HG03064 (cell line): ENCODE data around the gene GRWD1.

Source experiments
- ATAC-seq: cut with Tn5 transposase; IDR thresholded peaks from one replicate; pipeline ENCODE4 v1.9.1; 2021; ENCODE audit warnings: low read depth; ENCODE audit not compliant: unreplicated experiment

Gene GRWD1

GRCh38 chr19:48445606-48446481 lies at the start of gene GRWD1:
GRWD1 (plus strand) TSS chr19:48445983; CDS start chr19:48446006, 23 bp downstream.
- ATAC-seq, result peak; percentile 75

- no peak for ATAC-seq
These were observed 49.6 kb upstream of the GRWD1 start for GRCh38 chr19:48396016-48396823.

DNA sequence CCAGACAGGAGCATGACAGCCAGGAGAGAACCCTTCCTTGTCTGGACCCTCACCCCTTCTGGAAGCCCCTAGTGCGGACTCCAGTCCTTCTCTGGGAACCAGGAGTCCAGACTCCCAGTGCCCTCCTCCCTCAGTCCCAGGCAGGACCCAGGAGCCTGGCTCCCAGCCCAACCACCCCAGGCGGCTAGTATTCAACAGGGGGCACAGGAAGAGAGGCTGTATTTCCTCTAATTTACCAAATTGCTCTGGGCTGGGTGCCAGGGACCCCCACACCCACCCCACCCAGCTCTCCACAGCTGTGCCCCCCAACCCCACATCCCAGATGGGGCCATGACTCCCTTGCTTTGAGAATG lies 49.0 kb upstream of the GRWD1 start:
- no peak for ATAC-seq

- no peak for ATAC-seq
These were observed 48.3 kb upstream of the GRWD1 start for GRCh38 chr19:48397263-48398101.

DNA sequence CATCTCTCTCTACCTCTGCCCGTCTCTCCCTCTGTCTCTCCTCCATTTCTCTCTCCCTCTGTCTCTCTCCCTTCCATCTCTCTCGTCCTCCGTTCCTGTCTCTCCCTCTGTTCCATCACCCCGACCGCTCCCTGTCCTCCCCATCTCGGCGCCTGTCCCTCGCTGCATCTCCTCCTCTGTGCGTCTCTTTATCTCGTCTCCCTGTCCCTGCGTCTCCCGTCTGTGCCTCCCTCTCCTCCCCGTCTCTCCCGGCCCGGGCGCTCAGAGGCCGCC lies 47.7 kb upstream of the GRWD1 start:
- ATAC-seq, result no peak

- no peak for ATAC-seq
These were observed 47.2 kb upstream of the GRWD1 start for GRCh38 chr19:48398375-48399235.

- no peak for ATAC-seq
These were observed 45.6 kb upstream of the GRWD1 start for GRCh38 chr19:48400018-48400742.

GRCh38 chr19:48401287-48401686 lies 44.5 kb upstream of the GRWD1 start:
- ATAC-seq, result no peak

DNA sequence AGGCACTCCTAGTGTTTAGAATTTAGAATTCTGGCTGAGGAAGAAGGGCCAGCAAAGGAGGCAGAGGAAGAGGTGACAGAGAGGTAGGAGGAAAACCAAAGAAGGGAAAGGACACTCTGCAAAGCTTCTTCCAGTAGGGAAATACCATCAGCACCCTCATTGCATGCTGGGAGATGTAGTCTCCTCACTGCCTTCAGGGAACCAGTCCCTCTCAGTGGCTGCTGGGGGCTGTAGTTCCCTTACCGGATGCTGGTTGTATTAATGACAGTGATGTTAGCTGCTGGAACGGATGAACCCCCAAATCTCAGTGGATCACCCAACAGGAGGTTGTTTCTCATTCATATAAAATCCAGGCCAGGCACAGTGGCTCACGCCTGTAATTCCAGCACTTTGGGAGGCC lies 42.2 kb upstream of the GRWD1 start:
- no peak for ATAC-seq

DNA sequence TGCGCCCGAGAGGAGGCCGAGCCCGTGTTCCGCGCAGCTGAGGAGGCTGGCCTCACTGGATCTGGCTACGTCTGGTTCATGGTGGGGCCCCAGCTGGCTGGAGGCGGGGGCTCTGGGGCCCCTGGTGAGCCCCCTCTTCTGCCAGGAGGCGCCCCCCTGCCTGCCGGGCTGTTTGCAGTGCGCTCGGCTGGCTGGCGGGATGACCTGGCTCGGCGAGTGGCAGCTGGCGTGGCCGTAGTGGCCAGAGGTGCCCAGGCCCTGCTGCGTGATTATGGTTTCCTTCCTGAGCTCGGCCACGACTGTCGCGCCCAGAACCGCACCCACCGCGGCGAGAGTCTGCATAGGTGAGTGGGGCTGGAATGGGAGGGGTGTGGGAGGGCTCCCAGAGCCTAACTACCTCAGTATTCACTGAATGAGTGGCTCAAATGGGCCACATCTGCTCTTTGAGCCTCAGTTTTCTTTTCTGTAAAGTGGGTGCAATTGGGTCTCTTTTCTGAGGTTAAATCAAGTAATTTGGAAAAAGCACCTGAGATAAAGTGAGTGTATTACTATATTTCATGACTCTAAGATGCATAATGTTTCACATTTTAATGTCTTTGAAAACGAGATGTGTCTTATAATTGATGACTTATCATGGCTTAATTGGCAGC lies 40.6 kb upstream of the GRWD1 start:
- ATAC-seq, result no peak

DNA sequence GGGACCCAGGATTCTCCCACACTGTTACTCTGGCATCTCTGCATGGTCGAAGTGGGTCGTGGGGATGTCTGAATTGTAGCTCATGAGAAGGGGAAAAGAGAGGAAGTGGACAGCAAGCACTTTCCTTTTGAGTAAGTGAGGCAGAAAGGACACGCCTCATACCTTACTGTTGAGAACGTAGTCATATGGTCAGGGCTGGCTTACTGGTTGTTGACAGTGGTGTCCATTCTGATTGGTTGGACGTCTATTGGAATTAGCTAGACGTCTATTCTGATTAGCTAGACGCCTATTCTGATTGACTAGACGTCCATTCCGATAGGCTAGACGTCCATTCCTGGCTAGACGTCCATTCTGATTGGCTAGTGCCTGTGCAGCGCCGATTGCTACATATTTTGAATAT lies 39.9 kb upstream of the GRWD1 start:
- no peak for ATAC-seq

DNA sequence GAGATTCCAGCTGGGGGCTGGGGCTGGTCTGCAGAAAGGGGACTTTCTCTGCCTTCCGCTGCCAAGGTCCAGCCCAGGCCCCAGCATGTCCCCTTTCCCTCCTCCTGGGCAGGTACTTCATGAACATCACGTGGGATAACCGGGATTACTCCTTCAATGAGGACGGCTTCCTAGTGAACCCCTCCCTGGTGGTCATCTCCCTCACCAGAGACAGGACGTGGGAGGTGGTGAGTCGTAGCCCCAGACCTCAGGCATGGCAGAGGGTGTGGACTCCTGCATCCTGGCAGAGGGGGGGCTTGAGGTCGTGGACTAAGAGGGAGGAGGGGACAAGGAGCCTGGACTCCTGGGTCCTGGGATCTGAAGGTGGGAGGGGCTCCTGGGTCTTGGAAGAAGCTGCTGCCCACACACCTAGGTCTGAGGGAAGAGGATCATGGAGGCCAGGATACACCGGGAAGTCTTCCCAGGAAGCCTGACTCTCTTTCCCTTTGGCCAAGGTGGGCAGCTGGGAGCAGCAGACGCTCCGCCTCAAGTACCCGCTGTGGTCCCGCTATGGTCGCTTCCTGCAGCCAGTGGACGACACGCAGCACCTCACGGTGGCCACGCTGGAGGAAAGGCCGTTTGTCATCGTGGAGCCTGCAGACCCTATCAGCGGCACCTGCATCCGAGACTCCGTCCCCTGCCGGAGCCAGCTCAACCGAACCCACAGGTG lies 31.8 kb upstream of the GRWD1 start:
- ATAC-seq, result no peak

DNA sequence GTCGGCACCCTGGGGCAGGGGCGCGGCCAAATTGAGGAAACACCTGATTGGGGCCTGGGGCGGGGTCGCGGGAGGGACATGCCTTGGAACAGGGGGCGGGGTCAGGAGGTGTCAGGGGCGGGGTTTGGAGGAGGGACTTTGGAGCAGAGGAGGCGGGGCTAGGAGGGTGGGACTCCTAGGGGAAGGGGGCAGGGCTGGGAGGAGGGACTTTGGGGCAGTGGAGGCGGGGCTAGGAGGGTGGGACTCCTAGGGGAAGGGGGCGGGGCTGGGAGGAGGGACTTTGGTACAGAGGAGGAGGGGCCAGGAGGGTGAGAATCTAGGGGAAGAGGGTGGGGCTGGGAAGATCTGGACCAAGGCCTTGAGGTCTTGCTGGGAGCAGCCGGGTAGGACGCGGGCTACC lies 30.4 kb upstream of the GRWD1 start:
- ATAC-seq, result no peak

DNA sequence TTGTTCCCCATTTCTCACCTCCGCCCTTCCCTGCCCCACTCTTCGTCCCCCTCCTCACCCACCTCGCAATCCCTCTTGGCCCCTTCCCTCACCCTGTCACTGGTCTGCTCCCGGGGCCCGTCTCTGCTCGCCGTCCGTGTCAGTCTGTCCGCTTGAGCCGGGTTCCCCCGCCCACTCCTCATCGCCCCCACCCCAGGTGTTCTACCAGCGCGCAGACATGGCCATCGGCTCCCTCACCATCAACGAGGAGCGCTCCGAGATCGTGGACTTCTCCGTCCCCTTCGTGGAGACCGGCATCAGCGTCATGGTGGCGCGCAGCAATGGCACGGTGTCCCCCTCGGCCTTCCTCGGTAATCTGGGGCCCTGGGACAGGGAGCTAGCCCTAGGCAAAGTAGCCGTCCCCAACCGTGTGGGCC lies 30.0 kb upstream of the GRWD1 start:
- no peak for ATAC-seq

DNA sequence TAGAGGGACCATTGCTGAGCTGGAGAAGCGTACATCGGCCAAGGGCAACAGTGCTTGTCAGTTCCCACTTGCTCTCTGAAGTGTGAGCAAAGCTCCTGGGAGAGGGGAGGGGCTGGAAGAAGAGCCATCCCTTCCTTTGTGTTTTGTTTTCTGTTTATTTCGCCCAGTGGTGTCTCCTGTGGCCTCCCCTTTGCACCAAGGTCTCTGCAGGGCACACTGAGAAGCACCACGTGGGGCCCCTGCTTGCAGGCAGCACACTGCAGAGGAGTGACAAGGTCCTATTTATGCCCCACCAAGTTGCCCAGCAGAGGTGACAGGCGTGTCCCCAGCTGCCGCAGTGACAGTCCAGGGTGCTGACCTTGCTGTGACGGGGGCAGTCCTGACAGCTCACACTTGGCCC lies 28.4 kb upstream of the GRWD1 start:
- ATAC-seq, result no peak

- no peak for ATAC-seq
These were observed 27.3 kb upstream of the GRWD1 start for GRCh38 chr19:48418317-48419064.

- no peak for ATAC-seq
These were observed 26.4 kb upstream of the GRWD1 start for GRCh38 chr19:48419158-48419920.
